ENCODE measurements around the gene VWF.
"Not testable (repeated sequence)": the region's sequence is repeated elsewhere in the genome, so short reads cannot be mapped to it uniquely, and the experiment has no call there.

VWF gene

DNA sequence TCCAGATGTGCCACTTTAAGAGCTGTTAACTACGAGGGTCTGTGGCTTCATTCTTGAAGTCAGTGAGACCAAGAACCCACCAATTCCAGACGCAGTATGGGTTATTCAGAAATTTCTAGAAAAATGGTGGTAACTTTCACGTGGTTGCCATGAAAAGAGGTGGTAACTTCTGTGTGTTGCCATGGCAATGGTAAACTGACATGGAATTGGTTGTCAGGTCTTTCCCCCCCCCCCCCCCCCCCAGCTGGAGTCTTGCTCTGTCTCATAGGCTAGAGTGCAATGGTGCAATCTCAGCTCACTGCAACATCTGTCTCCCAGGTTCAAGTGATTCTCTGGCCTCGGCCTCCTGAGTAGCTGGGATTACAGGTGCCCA lies 18.8 kb upstream of the VWF start:
- no peak for DNase-seq

DNA sequence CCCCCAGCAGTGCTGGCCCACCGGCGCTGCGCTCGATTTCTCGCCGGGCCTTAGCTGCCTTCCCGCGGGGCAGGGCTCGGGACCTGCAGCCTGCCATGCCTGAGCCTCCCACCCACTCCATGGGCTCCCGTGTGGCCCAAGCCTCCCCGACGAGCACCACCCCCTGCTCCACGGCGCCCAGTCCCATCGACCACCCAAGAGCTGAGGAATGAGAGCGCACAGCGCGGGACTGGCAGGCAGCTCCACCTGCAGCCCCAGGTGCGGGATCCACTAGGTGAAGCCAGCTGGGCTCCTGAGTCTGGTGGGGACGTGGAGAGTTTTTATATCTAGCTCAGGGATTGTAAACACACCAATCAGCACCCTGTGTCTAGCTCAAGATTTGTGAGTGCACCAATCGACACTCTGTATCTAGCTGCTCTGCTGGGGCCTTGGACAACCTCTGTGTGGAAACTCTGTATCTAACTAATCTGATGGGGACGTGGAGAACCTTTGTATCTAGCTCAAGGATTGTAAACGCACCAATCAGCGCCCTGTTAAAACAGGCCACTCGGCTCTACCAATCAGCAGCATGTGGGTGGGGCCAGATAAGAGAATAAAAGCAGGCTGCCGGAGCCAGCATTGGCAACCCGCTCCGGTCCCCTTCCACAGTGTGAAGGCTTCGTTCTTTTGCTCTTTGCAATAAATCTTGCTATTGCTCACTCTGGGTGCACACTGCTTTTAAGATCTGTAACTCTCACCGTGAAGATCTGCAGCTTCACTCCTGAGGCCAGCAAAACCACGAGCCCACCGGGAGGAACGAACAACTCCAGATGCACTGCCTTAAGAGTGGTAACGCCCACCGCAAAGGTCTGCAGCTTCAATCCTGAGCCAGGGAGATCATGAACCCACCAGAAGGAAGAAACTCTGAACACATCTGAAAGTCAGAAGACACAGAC lies 18.2 kb upstream of the VWF start:
- DNase-seq: not testable (repeated sequence)

DNA sequence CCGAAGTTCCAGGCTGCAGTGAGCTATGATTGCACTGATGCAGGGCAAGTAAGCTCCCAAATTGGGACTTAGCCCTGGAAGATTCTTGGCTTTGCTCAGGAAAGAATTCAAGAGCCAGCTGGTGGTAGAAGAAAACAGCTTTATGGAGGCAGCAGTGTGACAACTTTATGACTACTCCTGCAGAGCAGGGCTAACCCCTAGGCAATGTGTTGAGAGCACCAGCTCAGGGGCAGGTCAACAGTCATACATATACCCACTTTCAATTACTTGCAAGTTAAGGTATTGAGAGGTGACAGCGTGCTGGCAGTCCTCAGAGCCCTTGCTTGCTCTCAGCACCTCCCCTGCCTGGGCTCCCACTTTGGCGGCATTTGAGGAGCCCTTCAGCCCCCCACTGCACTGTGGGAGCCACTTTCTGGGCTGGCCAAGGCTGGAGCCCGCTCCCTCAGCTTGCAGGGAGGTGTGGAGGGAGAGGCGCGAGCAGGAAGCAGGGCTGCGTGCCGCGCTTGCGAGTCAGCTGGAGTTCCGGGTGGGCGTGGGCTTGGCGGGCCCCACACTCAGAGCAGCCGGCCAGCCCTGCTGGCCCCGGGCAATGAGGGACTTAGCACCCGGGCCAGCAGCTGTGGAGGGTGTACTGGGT lies 17.4 kb upstream of the VWF start:
- DNase-seq: not testable (repeated sequence)

DNA sequence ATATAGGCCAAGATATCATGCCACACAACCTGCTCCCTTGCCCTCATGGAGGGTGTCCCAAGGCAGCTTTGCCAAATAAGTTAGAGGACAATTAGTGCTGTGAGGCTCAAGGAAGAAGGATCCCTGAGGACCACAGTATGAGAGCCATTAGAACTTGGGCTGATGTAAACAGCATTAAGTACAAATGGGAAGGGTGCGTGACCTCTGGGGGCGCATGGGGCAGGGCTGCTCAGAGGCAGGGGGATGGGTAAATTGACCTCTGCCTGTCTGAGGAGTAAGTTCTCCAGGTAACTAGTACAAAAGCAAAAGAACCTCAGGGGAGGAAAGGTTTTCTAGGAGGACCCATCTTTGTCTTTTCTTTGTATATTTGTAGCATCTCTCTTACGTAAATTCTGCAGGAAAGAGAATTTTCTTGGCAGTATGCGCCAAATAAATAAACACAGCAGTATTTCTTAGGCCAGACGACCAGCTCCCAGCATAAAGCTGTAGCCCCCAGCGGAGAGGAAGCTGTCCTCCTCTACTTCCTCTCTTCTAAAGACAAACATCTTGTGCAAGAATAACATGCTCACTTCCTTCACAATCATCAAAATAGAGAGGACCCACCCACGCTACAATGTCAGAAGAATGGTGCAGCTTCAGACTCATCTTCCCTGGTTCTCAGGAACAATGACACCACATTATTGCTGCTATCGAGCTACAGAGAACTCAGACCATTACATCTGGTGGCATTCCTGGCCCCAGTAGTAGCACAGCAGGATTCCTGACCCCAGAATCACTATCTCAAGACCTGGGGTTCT lies 16.4 kb upstream of the VWF start:
- DNase-seq: peak; percentile 97 to 98

DNA sequence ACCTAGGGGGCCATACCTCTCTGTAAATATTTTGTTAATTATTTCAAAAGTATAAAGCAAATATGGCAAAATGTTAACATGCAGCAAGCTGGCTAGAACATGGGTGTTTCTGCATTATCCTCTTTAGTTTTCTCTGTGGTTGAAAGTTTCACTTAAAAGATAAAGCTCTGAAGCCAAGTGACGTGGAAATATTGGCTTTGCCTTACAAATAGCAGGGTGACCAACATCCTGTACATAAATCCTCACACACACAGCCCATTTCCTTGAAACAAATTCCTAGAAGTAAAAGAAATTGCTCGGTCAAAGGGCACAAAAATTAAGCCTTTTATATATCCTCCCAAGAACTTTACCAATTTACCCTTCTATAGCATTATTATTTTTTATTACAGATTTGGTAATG lies 10.6 kb upstream of the VWF start:
- DNase-seq: peak in 1 of 2 donors; percentile 21

DNA sequence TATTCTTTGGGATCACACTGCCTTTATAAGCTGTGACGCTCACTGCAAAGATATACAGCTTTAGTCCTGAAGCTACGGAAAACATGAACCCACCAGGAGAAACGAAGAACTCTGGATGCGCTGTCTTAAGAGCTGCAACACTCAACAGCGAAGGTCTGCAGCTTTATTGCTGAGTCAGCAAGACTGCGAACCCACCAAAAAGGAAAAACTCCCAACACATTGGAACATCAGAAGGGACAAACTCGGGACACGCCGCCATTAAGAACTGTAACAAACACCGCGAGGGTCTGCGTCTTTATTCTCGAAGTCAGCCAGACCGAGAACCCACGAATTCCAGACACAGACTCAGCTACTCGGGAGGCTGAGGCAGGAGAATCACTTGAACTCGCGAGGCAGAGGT lies 9.2 kb upstream of the VWF start:
- DNase-seq: no peak

DNA sequence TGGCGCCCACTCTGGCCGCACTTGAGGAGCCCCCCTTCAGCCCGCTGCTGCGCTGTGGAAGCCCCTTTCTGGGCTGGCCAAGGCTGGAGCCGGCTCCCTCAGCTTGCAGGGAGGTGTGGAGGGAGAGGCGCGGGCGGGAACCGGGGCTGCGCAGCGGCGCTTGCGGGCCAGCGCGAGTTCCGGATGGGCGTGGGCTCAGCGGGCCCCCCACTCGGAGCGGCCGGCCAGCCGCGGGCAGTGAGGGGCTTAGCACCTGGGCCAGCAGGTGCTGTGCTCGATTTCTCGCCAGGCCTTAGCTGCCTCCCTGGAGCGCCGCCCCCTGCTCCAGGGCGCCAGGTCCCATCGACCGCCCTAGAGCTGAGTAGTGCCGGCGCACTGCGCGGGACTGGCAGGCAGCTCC lies 8.0 kb upstream of the VWF start:
- no peak for DNase-seq

DNA sequence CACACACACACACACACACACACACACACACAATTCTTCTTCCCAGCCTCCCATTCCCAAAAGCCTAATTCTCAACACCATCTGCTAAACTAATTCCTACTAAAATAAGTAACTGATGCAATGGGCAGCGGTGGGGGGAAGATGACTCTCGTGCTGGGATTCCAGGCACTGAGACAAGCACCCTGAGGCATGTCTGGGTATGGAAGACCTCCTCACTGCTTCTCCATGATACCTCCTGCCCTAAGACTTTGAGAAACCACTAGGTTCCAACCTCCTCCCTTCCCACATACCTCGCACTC lies 789 bp upstream of the VWF start:
- no peak for DNase-seq

DNA sequence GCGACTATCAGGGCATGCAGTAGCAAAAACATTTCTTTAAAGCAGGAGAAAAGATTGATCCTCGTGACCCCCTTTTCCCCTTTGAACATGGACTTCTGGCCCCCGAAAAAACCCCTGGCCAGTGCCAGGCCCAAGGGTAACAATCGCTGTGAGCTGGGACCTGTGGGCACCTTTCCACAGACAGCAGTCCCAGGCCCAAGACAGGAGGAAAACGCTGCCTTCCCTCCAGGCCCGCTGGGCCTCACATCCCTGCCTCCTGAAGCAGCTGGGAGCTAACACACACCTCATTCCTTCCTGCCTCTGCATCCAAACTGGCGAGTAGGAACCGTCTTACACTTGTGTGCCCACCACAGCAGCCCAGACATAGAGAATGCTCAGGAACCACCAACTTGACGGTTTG lies 1.2 kb downstream of the VWF start:
- no peak for DNase-seq

DNA sequence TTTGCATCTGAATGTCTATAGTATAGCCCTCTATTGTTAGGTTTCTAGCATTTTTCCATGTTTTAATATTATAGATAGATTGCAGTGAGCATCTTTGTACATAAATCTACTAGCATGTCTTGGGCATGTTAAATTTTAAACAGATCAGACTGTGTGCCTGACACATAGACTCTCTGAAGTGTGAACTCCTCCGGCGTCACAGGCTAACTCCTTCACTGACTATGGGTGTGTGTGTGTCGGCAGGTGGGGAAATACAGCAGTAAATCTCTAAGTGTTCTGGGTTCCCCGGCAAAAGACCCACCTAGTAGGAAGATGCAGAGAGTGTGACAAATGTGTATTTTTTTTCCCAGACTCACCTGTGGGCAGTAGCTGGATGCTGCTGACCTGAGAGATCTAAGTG lies 2.3 kb downstream of the VWF start:
- DNase-seq: no peak

DNA sequence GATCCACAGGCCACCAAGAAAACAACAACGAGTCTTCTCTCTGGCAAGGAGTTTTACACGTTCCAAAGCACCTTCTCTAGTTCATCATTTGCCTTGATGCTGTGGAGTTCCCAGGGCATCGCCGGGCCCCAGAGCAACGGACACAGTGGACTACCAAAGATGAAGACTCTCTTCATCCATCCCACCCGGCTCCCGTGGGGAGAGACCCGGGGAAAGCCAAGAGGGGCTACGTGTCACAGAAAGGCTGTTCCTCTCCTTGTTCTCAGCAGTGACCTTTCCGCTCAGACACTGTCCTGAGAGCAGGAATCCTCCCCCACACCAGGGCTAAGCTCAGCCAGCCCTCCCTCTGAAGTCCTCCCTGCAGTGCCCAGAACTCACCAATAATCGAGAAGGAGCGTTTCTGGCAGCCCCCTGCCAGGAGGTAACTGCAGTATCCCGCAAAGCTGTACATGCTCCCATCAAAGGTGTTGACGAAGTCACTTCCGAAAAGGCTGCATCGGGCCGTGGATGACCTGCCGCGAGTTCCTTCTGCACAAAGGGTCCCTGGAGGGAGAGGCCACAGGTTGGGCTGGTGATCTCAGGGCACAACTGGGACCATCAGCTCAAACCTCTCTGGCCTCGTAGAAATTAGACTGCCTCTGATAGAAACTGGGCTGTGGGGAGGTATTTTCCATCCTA lies 3.5 kb downstream of the VWF start:
- DNase-seq: no peak

DNA sequence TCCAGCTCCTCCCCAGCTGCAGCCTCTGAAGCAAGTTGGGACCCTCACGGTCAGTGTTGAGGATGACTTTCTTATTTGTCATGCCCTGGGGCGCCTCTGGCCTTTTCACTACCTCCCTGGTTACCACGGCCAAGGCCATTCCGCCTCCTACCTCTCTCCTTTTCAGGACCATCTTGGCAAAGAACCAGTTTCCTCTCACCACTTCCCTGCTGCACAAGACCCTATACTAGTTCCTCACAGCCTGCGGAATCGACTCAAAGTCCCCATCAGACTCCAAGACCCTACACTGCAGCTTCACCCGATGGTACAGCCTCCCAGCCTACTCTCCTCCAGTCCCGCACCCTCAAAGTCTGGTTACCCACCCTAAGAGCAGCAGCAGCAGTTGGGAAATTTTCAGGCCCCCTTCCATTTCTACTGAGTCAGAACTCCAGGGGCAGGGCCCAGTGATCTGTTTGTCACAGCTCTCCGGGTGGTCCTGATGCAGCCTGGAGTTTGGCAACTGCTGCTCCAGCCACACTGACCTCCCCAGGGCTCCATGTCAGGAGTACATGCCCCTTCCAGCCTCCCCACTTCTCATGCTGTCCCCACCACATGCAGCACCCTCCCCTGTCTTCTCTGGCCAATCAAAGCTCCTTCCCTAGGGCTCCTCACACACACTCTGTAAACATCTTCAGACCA lies 5.4 kb downstream of the VWF start:
- peak in 1 of 2 donors; percentile 15 for DNase-seq

DNA sequence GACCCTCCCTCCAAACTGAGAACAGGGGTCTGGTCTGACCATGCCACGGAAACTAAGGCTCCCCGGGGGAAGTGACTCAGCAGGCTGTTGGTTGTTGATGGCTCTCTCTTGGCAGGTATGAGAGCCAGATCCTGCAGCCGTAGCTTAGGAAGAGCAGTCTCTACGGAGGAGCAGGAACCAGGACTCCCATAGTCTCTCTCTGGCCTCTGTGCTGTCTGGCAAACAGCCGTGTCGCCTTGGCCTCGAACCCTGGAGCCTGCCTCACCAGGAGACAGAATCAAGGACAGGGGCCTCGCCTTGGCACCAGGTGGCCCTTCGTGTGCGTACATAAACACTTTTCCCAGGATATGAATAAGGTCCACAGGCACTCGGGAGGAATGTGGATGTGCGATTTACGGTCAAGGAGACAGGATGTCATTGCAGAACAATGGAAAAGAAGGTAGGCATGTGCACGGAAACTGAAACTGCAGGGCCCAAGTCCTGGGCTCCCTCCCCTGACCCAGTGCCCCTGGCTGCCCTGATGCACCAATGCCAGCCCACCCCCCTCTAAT lies 7.9 kb downstream of the VWF start:
- no peak for DNase-seq

DNA sequence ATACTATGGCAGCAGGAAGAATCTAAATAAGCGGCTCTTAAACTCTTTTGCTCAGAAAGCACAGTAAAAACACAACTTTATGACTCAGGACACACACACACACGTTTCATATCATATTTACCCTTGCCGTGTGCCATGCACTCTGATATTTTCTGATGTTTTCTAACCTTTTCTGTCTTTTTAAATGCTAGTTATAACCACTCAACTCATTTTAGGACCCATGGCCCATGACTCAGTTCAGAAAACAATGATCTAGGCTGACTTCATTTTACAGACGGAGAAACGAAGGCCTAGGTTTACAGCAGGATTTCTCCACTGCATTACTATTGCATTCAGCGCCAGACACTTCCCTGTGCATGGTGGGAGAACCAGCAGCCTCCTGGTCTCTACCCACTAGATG lies 9.1 kb downstream of the VWF start:
- DNase-seq: peak; percentile 24 to 35

DNA sequence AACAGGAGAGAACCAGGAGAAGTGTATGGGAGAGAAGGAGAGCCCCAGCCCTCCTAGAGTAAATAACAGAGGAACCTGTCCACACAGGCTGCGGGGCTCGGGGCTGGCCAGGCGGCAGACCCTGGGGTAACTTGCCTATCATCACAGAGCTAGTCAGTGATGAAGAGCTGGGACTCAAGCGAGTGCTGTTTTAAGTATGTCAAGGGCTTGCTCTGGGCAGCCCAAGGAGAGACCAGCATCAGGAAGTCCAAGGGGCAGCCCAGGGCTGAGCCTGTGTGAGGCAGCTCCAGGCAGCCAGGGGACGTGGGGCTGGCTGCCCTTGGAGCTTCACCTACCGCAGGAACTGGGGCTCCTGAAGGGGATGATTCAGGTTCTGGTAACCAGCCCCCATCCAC lies 10.0 kb downstream of the VWF start:
- DNase-seq: no peak

DNA sequence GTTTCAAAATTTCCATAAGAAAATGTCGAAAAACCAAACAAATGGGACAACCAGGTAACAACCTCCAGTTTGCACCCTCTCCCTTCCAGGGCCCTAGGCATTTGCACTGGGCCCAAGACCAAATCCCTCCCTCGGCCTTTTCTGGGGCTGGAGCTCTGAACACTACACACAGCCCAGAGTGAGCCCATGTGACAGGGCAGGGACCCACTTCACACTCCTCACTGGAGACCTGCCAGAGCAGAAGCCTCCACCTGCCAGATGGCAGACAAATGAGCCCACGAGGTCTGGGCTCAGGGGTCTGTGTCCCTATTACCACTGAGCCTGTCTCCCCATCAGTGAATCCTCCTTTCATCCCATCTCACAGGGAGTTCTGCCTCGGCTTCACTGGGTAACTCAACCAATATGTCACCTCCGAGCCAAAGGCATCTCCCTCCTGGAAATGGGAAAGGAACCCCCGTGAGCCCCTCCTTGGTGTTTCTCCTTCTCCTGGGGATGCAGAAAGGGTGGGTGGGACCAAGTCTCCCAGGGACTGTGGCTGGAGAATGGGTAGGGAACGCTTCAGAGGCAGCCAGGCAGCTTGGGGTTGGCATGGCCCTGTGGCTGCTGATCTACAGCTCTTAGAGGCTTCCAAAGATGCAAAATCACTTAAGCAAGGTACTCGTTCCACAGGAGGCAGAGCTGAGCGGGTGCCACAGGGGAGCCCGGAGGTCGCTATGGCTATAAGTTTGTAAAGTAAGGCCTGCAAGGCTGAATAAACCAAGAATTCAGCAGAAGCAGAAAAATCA lies 10.6 kb downstream of the VWF start:
- DNase-seq: no peak

DNA sequence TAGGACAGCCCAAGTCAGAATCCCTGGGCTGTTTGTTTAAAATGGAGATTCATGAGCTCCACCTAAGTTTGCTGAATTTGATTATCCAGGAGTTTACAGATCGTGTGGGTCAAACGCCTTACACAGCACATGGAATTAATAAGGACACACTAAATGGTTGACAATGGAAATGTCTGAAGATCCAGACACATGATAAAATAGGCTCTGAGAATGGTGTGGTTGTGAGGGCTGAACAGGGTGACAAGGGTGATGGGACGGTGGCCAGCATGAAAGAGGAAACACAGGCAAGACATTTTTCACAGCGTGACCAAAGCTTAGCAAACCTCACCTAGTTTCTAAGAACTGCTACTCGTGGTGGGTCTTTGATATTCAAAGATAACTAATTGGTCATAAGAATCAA lies 12.5 kb downstream of the VWF start:
- peak in 1 of 2 donors; percentile 22 for DNase-seq

DNA sequence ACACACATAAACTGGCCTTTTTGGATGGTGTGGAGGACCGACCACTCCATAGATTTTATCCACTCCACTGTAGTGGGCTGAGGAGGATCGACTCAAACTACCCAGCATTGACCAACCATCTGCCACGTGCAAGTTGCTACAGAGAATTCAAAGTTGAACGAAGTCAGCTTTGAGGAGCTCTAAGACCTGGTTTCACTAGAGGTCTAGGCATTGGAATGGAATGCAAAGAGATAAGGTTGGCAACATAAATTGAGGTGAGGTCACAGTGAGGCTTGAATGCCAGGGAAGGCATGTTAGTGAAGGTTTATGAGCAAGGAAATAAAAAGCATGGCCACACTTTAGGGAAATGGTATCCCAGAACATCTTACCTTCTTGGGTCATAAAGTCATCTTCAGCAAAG lies 14.5 kb downstream of the VWF start:
- no peak for DNase-seq

DNA sequence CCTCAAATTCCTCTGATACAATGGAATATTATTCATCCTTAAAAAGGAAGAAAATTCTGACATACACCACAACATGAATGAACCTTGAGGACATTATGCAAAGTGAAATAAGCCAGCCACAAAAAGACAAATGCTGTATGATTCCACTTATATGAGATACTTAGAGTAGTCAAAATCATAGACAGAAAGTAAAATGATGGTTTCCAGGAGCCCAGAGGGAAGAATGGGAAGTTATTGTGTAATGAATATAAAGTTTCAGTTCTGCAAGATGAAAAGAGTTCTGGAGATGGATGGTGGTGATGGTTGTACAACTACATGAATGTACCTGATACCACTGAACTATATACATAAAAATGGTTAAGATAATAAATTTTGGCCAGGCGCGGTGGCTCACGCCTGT lies 18.3 kb downstream of the VWF start:
- DNase-seq: peak in 1 of 2 donors; percentile 54

DNA sequence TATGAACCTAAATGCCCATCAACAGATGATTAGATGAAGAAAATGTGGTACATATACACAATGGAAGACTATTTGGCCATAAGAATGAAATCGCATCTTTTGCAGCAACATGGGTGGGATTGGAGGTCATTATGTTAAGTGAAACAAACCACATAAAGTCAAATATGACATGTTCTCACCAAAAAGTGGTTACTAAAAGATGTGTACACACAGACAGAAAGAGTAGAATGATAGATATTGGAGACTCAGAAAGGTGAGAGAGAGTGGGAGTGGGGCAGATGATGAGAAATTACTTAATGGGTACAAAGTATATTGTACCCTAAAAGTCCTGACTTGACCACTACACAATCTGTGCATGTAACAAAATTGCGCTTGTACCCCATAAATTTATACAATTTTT lies 19.6 kb downstream of the VWF start:
- no peak for DNase-seq

DNA sequence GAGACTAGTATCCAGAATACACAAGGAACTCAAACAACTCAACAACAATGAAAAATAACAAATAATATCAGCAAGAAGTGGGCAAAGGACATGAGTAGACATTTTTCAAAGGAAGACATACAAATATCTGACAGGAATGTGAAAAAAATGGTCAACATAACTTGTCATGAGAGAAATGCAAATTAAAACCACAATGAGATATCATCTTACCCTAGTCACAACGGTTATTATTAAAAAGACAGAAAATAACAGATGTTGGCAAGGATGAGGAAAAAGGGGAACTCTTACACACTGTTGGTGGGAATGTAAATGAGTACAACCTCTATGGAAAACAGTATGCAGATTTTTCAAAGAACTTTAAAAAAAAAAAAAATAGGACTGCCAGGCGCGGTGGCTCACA lies 20.4 kb downstream of the VWF start:
- DNase-seq: no peak

All from inflammatory macrophage (primary cell).